H1 (cell line): ENCODE results near the gene TSPAN15.

Source experiments
- ASH2L ChIP-seq: fragments of 200-600, 300-600 bp; sonication (generic); IDR thresholded peaks from one replicate; pipeline ENCODE4 v1.7.1; 2017; ENCODE audit warnings: low read length
- CREB1 ChIP-seq: IDR thresholded peaks from 2 replicates; pipeline ENCODE4 v1.6.1; 2012; ENCODE audit warnings: inconsistent platforms
- CTCF ChIP-seq, 3 experiments: IDR thresholded peaks; 1 replicate in 2 of 3; 2 replicates in 1 of 3; pipeline versions ENCODE4 v1.5.1 to v1.6.1; 2011; ENCODE audit warnings: low read length in 3 of 3, mild to moderate bottlenecking in 3 of 3, inconsistent platforms in 2 of 3, low read depth in 1 of 3, moderate library complexity in 1 of 3; ENCODE audit not compliant: insufficient read depth in 1 of 3; ENCODE audit errors: control extremely low read depth in 1 of 3
- E2F6 ChIP-seq: IDR thresholded peaks from 2 replicates; pipeline ENCODE4 v1.6.1; 2012; ENCODE audit warnings: inconsistent platforms
- EGR1 ChIP-seq: IDR thresholded peaks from 2 replicates; pipeline ENCODE4 v1.6.1; 2011; ENCODE audit warnings: low read depth, low read length, borderline replicate concordance
- EP300 ChIP-seq, 2 experiments: IDR thresholded peaks; 1 replicate in 1 of 2; 2 replicates in 1 of 2; pipeline ENCODE4 v1.6.1; 2011 to 2012; ENCODE audit warnings: low read depth in 2 of 2, low read length in 2 of 2, mild to moderate bottlenecking in 2 of 2, borderline replicate concordance in 1 of 2, inconsistent platforms in 1 of 2, moderate library complexity in 1 of 2
- HDAC2 ChIP-seq, 2 experiments: fragments of 300-600 bp in 1 of 2; sonication (generic) in 1 of 2; IDR thresholded peaks; 2 replicates each; pipeline ENCODE4 v1.6.1; 2011 to 2012; ENCODE audit warnings: low read depth in 2 of 2, low read length in 2 of 2, mild to moderate bottlenecking in 2 of 2, moderate library complexity in 2 of 2, borderline replicate concordance in 1 of 2, inconsistent platforms in 1 of 2
- JUND ChIP-seq: IDR thresholded peaks from 2 replicates; pipeline ENCODE4 v1.6.1; 2011; ENCODE audit warnings: mild to moderate bottlenecking, improper control_type of control experiment, low read length
- POLR2A ChIP-seq, 2 experiments: IDR thresholded peaks; 1 replicate in 1 of 2; 2 replicates in 1 of 2; pipeline ENCODE4 v1.6.1; 2011; ENCODE audit warnings: low read depth in 2 of 2, low read length in 2 of 2, mild to moderate bottlenecking in 2 of 2; ENCODE audit errors: control extremely low read depth in 1 of 2
- POLR2AphosphoS5 ChIP-seq: IDR thresholded peaks from 2 replicates; pipeline ENCODE4 v1.6.1; 2011; ENCODE audit warnings: low read depth, low read length
- SRF ChIP-seq: IDR thresholded peaks from 2 replicates; pipeline ENCODE4 v1.6.1; 2011; ENCODE audit warnings: mild to moderate bottlenecking, low read depth, low read length, moderate library complexity
- TBP ChIP-seq: IDR thresholded peaks from 2 replicates; pipeline ENCODE4 v1.6.1; 2011; ENCODE audit warnings: low read depth, low read length, improper control_type of control experiment
- ZNF274 ChIP-seq: IDR thresholded peaks from 2 replicates; pipeline ENCODE4 v1.7.0; 2012; ENCODE audit warnings: low read length, borderline replicate concordance; ENCODE audit errors: extremely low read depth

- TF ChIP-seq E2F6 = no peak
- TF ChIP-seq EGR1 = no peak
- TF ChIP-seq POLR2AphosphoS5 = no peak
- no peak for TF ChIP-seq CTCF (IDR thresholded peaks at IDR 0.05; ENCODE audit: control extremely low read depth in 1 of 3, insufficient read depth in 1 of 3, low read depth in 1 of 3, low read length in 3 of 3)
- TF ChIP-seq SRF = no peak
- TF ChIP-seq EP300 (IDR thresholded peaks at IDR 0.05; ENCODE audit: borderline replicate concordance in 1 of 2, low read depth in 2 of 2, low read length in 2 of 2) = no peak
- no peak for TF ChIP-seq TBP
- TF ChIP-seq ASH2L = no peak
- no peak for TF ChIP-seq POLR2A (IDR thresholded peaks at IDR 0.05; ENCODE audit: control extremely low read depth in 1 of 2, low read depth in 2 of 2, low read length in 2 of 2)
- no peak for TF ChIP-seq JUND
- TF ChIP-seq HDAC2 (IDR thresholded peaks at IDR 0.05; ENCODE audit: borderline replicate concordance in 1 of 2, low read depth in 2 of 2, low read length in 2 of 2) = no peak
- TF ChIP-seq ZNF274 = no peak
- no peak for TF ChIP-seq CREB1
Observed at GRCh38 chr10:69467928-69468750, 16.9 kb downstream of the TSPAN15 start.
